PC-9 (cell line): ENCODE measurements around the gene ARNT2. TPM values are rescaled to one million over a fixed set of nuclear protein-coding genes. Genes with fewer than 3 reads are reported as not detected.

Experiments
- BruUV-seq: library from RNA; stranded (reverse); fragments of 400-500 nt; replicated peaks from 2 replicates; lab custom pipeline; 2021; lab: Mats Ljungman, UMichigan
- CTCF ChIA-PET: fragments of 300-600 bp; sonication (Branson Sonifier 250); formaldehyde crosslinking; loops from one replicate; lab custom pipeline; 2022; ENCODE audit warnings: antibody characterized with exemption; lab: Charles Lee
- POLR2A ChIA-PET: fragments of 300-600 bp; sonication (Branson Sonifier 250); formaldehyde crosslinking; loops from one replicate; lab custom pipeline; 2022; ENCODE audit warnings: antibody characterized with exemption; ENCODE audit not compliant: unreplicated experiment; lab: Charles Lee
- DNase-seq, 2 experiments: peaks; one replicate each; pipeline versions ENCODE4 v3.0.0 to v3.0.0-alpha.2; 2015 to 2022; ENCODE audit warnings: mixed read lengths in 1 of 2
- H2AFZ ChIP-seq: fragments of 200-600 bp; sonication (generic); 2 replicates; pipeline ENCODE4 v1.8.1; 2017; ENCODE audit warnings: antibody characterized with exemption
- H3F3A ChIP-seq: fragments of 200-600 bp; sonication (generic); 2 replicates; pipeline ENCODE4 v1.8.1; 2017; ENCODE audit warnings: antibody characterized with exemption, mild to moderate bottlenecking, low read depth; ENCODE audit not compliant: insufficient read depth
- H3K27ac ChIP-seq: fragments of 200-600 bp; sonication (generic); 2 replicates; pipeline ENCODE4 v1.6.1; 2016; ENCODE audit warnings: mixed run types
- H3K27me3 ChIP-seq: fragments of 200-600 bp; sonication (generic); 2 replicates; pipeline ENCODE4 v1.6.1; 2016; ENCODE audit warnings: low read depth, mixed run types; ENCODE audit not compliant: insufficient read depth
- H3K36me3 ChIP-seq: fragments of 200-600 bp; sonication (generic); 2 replicates; pipeline ENCODE4 v1.6.1; 2016; ENCODE audit warnings: low read depth, mixed run types
- H3K4me1 ChIP-seq: fragments of 200-600 bp; sonication (generic); replicated peaks from 2 replicates; pipeline ENCODE4 v1.6.1; 2016; ENCODE audit warnings: mixed run types; ENCODE audit not compliant: insufficient read depth
- H3K4me2 ChIP-seq: fragments of 200-600 bp; sonication (generic); 2 replicates; pipeline ENCODE4 v1.6.1; 2017; ENCODE audit warnings: mixed run types
- H3K4me3 ChIP-seq: fragments of 200-600 bp; sonication (generic); 2 replicates; pipeline ENCODE4 v1.6.1; 2016; ENCODE audit warnings: mixed run types
- H3K79me2 ChIP-seq: fragments of 200-600 bp; sonication (generic); 2 replicates; pipeline ENCODE4 v1.6.1; 2017; ENCODE audit warnings: low read depth, mixed run types
- H3K9me2 ChIP-seq: fragments of 200-600 bp; sonication (generic); 2 replicates; pipeline ENCODE4 v1.8.1; 2017; ENCODE audit warnings: mild to moderate bottlenecking; ENCODE audit not compliant: insufficient read depth
- H3K9me3 ChIP-seq: fragments of 200-600 bp; sonication (generic); 2 replicates; pipeline ENCODE4 v1.8.1; 2016; ENCODE audit warnings: low read depth; ENCODE audit not compliant: insufficient read depth
- H4K20me1 ChIP-seq: fragments of 200-600 bp; sonication (generic); 2 replicates; pipeline ENCODE4 v1.8.1; 2017; ENCODE audit not compliant: insufficient read depth
- EZH2 ChIP-seq: fragments of 200-600 bp; sonication (generic); IDR thresholded peaks from 2 replicates; pipeline ENCODE4 v1.8.0; 2017; ENCODE audit warnings: antibody characterized with exemption, low read depth
- intact Hi-C: fragments of 100-400 bp; cut with micrococcal nuclease; formaldehyde crosslinking; loops from one replicate; pipeline ENCODE4 v1.10.0; 2022; ENCODE audit not compliant: unreplicated experiment
- total RNA-seq: library from RNA; stranded (reverse); gene quantifications from 2 replicates; pipeline ENCODE4 v1.2.3, GENCODE V29; 2021
- TF ChIP-seq, protein P1 (sequence below): fragments of 200-600 bp; sonication (generic); conservative IDR thresholded peaks from 2 replicates; pipeline ENCODE4 v1.6.1; 2017; ENCODE audit warnings: mixed run types, antibody characterized with exemption, mild to moderate bottlenecking, moderate library complexity

ARNT2 gene
- total RNA-seq, 1 experiment from 2014 or later, result 4.3 TPM

DNA sequence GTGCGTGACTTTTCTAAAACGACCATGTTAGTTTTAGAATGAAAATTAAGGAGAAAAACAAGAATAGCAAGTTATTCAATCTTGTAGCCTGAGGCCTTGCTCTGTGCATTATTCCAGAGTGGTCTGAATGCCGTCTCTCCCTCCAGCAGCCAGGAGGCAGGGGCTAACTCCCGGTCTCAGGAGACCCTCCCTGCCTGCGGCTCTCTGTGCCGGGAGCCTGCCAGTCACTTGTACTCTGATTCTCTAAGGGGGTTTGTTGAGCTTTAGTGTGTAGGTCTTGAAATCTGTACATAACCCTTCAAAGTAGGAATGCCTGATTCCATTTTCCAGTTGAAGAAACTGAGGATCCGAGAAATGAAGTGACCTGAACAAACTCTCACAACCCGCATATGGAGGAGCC lies 97.3 kb downstream of the ARNT2 start:
- DNase-seq, result no peak
- no peaks in the 10 kb centered on the region for H4K20me1 ChIP-seq
- no peaks in the 10 kb centered on the region for H3K9me2 ChIP-seq
- TF ChIP-seq EZH2, result no peak
- TF ChIP-seq, protein P1, sequence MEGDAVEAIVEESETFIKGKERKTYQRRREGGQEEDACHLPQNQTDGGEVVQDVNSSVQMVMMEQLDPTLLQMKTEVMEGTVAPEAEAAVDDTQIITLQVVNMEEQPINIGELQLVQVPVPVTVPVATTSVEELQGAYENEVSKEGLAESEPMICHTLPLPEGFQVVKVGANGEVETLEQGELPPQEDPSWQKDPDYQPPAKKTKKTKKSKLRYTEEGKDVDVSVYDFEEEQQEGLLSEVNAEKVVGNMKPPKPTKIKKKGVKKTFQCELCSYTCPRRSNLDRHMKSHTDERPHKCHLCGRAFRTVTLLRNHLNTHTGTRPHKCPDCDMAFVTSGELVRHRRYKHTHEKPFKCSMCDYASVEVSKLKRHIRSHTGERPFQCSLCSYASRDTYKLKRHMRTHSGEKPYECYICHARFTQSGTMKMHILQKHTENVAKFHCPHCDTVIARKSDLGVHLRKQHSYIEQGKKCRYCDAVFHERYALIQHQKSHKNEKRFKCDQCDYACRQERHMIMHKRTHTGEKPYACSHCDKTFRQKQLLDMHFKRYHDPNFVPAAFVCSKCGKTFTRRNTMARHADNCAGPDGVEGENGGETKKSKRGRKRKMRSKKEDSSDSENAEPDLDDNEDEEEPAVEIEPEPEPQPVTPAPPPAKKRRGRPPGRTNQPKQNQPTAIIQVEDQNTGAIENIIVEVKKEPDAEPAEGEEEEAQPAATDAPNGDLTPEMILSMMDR, result no peak
- no peak overlapping the region for H3K4me3 ChIP-seq
- no peaks in the 10 kb centered on the region for H3K79me2 ChIP-seq
- CTCF ChIA-PET, result no interaction called here
- H3K27ac ChIP-seq, result no peak overlapping the region
- no peaks in the 10 kb centered on the region for H3F3A ChIP-seq
- H3K36me3 ChIP-seq, result no peaks in the 10 kb centered on the region
- H3K9me3 ChIP-seq, result no peaks in the 10 kb centered on the region
- H2AFZ ChIP-seq, result no peak overlapping the region
- no peak overlapping the region for H3K4me2 ChIP-seq
- no TSS peak for BruUV-seq
- intact Hi-C loops, result no loop called here
- H3K27me3 ChIP-seq, result peaks cover 23% of the 10 kb centered on the region
- POLR2A ChIA-PET, result no interaction called here
- no peaks in the 10 kb centered on the region for H3K4me1 ChIP-seq

DNA sequence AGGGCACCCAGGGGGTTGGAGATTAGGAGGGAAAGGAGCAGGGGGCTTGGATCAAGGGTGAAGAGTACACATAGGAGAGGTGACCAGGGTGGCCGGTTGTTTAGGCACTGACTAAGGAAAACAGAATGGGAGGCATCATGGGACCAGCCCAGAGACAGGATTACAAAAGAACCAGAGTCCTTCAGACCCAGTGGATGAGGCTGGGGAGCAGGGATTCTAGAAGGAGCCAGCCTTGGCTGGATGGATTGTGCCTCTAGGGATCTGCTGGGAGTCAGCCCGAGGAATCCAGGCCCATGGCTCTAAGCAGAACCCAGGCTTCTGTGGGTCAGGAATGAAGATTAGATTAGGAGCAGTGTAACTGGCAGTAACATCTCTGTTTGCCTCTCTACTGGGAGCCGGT lies 98.6 kb downstream of the ARNT2 start:
- Histone ChIP-seq H3K9me3 (no peaks in the 10 kb centered on the region), H3K27me3 (peaks cover 24% of the 10 kb centered on the region), H3K4me3 (no peak overlapping the region), H3K36me3 (no peaks in the 10 kb centered on the region), H4K20me1 (no peaks in the 10 kb centered on the region), H2AFZ (no peak overlapping the region), H3K9me2 (no peaks in the 10 kb centered on the region), H3K79me2 (no peaks in the 10 kb centered on the region), H3K4me1 (no peaks in the 10 kb centered on the region), H3K27ac (no peak overlapping the region), H3F3A (no peaks in the 10 kb centered on the region), H3K4me2 (no peak overlapping the region)
- no peak for TF ChIP-seq EZH2
- TF ChIP-seq, protein P1, result no peak
- no TSS peak for BruUV-seq
- intact Hi-C loops, result no loop called here
- POLR2A ChIA-PET, result no interaction called here
- CTCF ChIA-PET, result no interaction called here
- DNase-seq, result no peak

DNA sequence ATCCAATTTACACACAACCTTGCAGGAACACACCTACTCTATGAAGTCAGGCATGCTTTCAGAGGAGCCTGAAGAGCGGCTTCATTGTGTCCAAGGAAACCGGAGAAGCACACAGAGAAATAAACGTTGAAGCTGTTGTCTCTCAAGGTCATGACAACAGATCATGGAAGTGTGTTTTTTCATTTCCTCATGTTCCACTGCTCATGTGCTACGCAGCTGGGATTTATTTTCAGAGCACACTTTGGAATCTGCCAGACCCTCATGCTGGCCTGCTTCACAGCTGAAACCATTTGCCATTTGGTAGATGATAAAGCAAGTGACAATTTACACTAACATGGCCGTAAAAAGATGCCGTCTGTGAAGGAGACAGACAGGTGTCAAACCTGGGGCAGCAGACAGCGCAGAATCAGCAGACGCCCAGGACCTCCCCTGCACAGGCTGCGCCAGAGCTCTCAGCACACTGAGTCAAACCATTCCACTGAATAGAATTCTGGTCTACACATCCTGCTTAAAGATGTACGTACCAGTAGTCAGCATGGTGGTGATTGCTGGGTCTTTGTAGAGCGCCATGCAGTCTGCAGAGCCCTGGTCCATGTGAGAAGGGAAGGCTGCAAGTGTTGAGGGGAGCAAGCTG lies 99.3 kb downstream of the ARNT2 start:
- BruUV-seq, result no TSS peak
- CTCF ChIA-PET, result no interaction called here
- no peaks in the 10 kb centered on the region for H3K9me3 ChIP-seq
- H3F3A ChIP-seq, result no peaks in the 10 kb centered on the region
- no peak overlapping the region for H2AFZ ChIP-seq
- no peaks in the 10 kb centered on the region for H3K9me2 ChIP-seq
- no peak overlapping the region for H3K4me2 ChIP-seq
- POLR2A ChIA-PET, result interaction anchor here (0.7 kb wide), 1 partner anchor 214 kb away, joined by 4 read pairs; no protein-coding TSS in a partner anchor
- H3K36me3 ChIP-seq, result no peaks in the 10 kb centered on the region
- H4K20me1 ChIP-seq, result no peaks in the 10 kb centered on the region
- no peak overlapping the region for H3K27ac ChIP-seq
- TF ChIP-seq, protein P1, result no peak
- TF ChIP-seq EZH2, result no peak
- H3K4me1 ChIP-seq, result no peaks in the 10 kb centered on the region
- peaks cover 24% of the 10 kb centered on the region for H3K27me3 ChIP-seq
- no peaks in the 10 kb centered on the region for H3K79me2 ChIP-seq
- no peak for DNase-seq
- H3K4me3 ChIP-seq, result no peak overlapping the region
- intact Hi-C loops, result no loop called here
